Sigmoid colon (tissue), 4 donors: Measurements from ENCODE around the gene KIAA1217.

Experiments used
- POLR2A ChIP-seq, 2 donors: fragments of 450-650 bp; IDR thresholded peaks; one replicate each; pipeline ENCODE4 v1.6.1; 2016; ENCODE audit warnings: antibody characterized with exemption in 2 of 2, mild to moderate bottlenecking in 2 of 2, moderate library complexity in 2 of 2
- POLR2AphosphoS5 ChIP-seq, 4 donors: sonication (generic); formaldehyde crosslinking; IDR thresholded peaks; one replicate each; pipeline ENCODE4 v1.6.1; 2017; ENCODE audit warnings: antibody characterized with exemption in 4 of 4
- TF ChIP-seq, protein P1 (sequence below), 4 experiments: fragments of 450-650 bp in 3 of 4; fragments of 200-600 bp in 1 of 4; IDR thresholded peaks; one replicate each; pipeline ENCODE4 v1.5.1; 2016 to 2019; ENCODE audit warnings: antibody characterized with exemption in 4 of 4, mild to moderate bottlenecking in 3 of 4, moderate library complexity in 2 of 4

DNA sequence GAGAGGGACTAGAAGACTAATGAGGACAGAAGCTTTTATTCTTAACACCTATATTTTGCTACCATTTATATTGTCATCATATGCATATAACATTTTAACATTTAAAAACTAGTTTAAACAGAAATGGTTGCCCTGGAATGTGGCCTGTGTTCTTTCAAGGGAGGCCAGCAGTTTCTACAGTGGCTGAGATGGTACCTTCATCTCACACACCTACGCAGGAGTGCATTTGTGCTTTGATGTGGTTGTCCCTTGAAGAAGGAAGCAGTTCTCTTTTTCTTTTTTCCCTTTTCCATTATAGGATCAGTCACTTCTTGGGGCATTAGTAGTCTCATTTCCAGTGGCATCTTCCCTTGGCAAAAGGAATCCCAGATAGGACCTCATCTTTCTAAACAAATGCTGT lies 38.9 kb downstream of the KIAA1217 start:
- TF ChIP-seq, protein P1, sequence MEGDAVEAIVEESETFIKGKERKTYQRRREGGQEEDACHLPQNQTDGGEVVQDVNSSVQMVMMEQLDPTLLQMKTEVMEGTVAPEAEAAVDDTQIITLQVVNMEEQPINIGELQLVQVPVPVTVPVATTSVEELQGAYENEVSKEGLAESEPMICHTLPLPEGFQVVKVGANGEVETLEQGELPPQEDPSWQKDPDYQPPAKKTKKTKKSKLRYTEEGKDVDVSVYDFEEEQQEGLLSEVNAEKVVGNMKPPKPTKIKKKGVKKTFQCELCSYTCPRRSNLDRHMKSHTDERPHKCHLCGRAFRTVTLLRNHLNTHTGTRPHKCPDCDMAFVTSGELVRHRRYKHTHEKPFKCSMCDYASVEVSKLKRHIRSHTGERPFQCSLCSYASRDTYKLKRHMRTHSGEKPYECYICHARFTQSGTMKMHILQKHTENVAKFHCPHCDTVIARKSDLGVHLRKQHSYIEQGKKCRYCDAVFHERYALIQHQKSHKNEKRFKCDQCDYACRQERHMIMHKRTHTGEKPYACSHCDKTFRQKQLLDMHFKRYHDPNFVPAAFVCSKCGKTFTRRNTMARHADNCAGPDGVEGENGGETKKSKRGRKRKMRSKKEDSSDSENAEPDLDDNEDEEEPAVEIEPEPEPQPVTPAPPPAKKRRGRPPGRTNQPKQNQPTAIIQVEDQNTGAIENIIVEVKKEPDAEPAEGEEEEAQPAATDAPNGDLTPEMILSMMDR (IDR thresholded peaks at IDR 0.05) = no peak
- TF ChIP-seq POLR2A (IDR thresholded peaks at IDR 0.05) (no peak), POLR2AphosphoS5 (IDR thresholded peaks at IDR 0.05) (no peak)
